Superior temporal gyrus (tissue), 1 donor: ENCODE measurements around the gene ECEL1.
"Not testable (repeated sequence)": the region's sequence is repeated elsewhere in the genome, so short reads cannot be mapped to it uniquely, and the experiment has no call there.

Experiments used
- DNase-seq: peaks from one replicate; pipeline ENCODE4 v3.0.0-alpha.2; 2016; ENCODE audit errors: extremely low spot score

Gene ECEL1, protein sequence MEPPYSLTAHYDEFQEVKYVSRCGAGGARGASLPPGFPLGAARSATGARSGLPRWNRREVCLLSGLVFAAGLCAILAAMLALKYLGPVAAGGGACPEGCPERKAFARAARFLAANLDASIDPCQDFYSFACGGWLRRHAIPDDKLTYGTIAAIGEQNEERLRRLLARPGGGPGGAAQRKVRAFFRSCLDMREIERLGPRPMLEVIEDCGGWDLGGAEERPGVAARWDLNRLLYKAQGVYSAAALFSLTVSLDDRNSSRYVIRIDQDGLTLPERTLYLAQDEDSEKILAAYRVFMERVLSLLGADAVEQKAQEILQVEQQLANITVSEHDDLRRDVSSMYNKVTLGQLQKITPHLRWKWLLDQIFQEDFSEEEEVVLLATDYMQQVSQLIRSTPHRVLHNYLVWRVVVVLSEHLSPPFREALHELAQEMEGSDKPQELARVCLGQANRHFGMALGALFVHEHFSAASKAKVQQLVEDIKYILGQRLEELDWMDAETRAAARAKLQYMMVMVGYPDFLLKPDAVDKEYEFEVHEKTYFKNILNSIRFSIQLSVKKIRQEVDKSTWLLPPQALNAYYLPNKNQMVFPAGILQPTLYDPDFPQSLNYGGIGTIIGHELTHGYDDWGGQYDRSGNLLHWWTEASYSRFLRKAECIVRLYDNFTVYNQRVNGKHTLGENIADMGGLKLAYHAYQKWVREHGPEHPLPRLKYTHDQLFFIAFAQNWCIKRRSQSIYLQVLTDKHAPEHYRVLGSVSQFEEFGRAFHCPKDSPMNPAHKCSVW

DNA sequence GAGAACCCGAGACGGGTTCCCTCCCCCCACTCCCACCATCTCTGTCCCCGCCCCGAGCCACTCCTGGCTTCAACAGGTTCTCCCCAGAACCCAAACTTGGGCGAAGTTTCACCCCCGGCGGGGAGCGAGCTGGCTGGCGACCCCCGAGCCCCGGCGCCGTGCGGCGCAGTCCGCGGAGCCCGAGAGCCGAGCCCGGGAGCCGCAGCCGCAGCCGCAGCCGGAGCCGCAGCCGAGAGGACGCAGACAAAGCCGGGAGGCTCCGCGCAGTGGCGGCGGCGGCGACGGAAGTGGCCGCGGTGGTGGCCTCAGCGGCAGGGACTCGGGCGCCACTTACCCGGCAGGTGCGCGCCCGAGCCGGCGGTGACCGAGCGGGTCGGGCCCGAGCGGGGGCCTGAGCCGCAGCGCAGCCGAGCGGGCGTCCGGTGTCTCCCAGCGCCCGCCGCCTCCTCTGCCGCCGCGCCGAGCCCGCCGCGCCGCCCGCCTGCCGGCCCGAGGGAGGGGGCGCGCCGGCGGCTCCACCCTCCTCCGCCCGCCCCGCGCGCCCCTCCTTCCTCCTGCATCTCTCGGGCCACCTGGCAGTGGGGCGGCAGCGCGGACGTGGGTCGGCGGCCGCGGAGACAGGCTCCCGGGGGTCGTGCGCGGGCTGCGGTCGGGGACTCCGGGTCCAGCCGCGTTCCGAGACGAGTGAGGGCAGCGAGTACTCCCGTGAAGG lies at the start of gene ECEL1:
TSS of gene ECEL1 (minus strand) at position 450 of the 712 bp plus-strand sequence. CDS start 1,181 bp downstream, outside the sequence.
- no peak for DNase-seq

DNA sequence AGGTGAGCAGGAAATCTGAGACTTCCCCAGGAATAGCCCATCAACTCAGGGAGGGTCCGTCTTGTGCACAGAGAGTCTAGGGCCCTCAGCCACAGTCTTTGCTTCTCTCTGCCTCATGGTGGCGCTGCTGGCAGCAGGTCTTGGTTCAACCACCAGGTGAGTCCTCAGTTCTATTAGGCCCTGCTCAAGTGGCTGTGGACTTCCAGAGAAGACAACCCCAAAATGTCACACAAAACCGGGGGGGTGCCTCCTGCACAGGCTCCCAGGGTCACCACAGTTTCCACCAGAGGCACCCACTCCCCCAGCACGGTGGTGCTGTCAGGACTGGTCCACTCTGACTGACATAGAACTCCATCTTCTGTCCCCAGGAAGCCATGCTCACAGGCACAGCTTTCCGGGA lies 49.4 kb upstream of the ECEL1 start:
- DNase-seq = no peak

DNA sequence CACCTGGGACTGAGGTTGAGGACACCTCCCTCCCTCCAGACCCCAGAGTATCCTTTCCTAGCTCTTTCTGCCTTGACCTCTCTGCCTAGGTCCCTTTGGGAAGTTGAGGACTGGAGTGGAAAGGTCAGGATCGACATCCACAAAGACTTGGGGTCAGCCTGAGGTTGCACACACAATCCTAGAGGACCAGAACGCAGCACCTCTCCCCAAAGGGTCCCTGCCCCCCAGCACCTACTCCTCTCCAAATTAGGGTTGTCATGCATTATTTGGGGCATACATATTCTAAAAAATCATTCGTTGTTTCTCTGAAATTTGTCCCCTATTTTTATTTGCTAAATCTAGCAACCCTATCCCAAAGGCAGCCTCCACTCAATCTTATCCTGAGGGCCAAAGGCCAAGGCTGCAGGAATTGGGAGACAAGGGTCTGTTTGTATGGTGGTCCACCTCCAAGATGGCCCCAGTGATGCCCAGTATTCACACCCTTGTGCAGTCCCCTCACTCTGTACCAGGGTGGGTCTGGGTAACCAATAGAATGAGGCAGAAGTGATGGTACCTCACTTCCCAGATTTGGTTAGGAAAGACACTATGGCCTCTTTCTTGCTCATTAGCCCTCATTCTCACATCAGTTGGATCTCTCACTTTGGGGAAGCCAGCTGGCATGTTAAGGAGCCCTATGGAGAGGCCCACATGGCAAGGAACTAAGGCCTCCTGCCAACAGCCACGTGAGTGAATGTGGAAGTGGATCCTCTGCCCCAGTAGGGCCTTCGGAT lies 48.3 kb upstream of the ECEL1 start:
- DNase-seq = no peak

DNA sequence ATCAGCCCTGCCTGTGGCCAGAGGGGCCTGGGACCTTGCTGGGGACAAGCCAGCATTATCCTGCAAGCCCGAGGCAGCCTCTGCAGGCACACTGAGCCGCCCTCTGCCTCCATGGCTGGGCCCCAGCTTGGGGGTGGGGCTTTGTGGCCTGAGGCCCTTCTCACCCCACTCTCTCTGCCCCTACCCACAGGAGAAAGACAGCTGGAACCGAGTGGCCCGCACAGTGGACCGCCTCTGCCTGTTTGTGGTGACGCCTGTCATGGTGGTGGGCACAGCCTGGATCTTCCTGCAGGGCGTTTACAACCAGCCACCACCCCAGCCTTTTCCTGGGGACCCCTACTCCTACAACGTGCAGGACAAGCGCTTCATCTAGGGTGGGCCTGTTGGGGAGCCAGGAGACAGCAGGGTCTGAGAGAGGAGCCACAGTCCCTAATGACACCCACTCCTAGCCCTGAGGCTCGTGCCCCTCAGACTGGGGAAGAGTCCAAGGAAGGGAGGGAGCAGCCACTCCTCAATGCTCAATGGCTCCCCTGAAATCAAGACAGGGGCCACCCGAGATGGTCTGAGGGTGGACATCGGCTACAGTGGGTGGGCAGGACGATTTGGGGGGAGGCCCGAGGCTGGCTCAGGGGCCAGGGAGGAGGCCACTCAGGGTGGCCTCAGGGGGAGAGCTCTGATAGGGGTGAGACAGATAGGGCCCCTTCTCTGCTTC lies 47.5 kb upstream of the ECEL1 start:
- DNase-seq = no peak

DNA sequence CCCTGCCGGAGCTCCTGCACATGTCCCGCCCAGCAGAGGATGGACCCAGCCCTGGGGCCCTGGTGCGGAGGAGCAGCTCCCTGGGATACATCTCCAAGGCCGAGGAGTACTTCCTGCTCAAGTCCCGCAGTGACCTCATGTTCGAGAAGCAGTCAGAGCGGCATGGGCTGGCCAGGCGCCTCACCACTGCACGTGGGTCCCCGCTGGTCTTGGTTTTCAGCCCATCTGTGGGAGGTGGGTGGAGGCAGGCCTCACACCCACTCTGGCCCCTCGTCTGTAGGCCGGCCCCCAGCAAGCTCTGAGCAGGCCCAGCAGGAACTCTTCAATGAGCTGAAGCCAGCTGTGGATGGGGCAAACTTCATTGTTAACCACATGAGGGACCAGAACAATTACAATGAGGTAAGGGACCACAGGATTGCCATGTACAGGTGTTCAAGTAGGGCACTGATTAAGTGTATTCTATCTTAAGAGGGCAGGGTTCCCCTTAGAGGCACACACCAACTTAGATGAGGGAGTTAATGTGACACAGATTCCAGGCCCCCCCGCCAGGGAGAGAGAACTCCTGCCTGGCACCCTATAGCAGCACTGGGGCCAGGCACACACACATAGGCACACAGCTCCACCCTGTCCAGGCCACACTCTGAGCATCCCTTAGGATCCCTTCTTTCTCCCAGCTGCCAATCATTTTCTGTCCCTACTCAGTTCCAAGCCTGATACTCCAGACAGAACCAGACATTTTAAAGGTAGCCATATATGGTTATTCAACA lies 46.5 kb upstream of the ECEL1 start:
- DNase-seq = no peak

DNA sequence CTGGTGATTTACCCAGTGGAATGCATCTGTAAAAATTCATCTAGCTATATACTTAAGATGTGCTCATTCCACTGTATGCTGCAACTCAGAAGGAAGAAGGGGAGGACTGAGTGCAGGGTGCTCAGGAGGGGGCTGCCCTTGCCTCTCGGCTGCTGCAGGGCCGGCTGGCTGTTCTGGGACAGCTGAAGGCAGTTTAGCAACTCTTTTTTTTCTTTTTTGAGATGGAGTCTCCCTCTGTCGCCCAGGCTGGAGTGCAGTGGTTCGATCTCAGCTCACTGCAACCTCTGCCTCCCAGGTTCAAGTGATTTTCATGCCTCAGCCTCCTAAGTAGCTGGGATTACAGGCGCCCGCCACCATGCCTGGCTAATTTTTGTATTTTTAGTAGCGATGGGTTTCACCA lies 45.2 kb upstream of the ECEL1 start:
- not testable (repeated sequence) for DNase-seq

DNA sequence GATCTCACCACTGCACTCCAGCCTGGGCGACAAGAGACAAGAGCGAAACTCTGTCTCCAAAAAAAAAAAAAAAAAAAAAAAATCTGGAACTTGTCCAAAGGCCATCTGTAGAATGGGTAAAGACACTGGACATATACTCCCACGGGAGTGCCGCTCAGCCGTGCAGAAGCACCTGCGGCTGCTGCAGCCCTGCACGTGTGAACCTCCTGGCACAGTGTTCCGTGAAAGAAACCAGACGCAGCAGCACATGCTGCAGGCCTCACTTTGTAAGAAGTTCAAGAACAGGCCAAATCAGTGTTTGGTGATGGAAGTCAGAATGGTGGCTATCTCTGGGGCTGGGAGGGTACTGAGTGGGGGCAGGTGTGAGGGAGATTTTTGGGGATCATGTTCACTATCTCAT lies 44.8 kb upstream of the ECEL1 start:
- DNase-seq = no peak

DNA sequence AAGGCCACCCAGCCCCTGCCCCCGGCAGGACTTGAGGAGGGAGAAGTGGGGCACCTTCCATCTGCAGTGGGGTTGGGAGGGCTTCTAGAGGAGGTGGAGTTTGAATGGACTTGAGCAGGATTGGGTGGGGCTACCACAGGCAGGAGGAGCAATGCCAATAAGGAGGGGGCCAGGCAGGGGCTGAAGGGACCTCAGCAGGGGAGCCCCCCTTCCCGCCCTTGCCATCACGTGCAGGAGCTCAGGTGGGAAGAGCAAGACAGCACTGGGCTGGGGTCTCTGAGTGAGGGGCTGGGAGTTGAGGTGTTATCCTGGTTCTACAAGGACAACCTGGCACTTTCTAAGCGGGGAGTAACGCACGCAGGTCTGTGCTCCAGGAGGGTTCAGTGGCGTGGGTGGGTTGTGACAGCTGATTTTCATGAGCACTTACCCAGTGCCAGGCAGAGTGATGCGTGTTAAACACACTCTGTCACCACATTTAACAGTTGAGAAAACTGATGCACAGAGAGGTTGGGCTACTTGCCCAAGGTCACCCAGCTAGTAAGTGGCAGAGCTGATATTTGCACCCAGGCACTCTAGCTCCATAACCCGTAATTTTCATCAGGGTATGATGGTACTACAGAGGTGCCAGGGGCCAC lies 43.1 kb upstream of the ECEL1 start:
- DNase-seq = no peak

DNA sequence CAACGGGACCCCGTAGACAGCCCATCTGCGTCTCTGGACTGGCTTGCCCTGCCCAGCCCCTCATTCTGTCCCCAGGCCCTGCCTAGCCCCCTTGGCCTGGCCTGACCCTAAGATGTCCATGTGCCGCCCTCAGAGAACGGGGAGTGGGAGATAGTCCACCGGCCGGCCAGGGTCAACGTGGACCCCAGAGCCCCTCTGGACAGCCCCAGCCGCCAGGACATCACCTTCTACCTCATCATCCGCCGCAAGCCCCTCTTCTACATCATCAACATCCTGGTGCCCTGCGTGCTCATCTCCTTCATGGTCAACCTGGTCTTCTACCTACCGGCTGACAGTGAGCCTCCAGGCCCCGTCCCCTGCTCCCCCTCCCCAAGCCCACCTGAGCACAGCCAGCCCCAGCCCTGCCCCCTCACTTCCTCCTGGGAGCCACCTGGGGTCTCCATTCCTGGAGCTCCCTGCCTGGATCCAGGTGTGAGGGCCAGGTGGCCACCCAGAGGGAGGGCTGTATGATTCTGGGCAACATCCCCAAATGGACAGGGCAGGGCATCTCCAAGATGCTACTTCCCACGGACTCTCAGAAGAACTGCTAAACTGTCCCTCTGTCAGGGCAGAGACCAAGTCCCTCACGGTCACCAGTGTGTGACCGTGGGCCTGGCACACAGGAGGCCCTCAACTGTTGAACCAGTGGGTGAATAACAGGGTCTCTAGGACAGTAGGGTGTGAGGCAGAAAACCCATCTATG lies 42.3 kb upstream of the ECEL1 start:
- DNase-seq = no peak

DNA sequence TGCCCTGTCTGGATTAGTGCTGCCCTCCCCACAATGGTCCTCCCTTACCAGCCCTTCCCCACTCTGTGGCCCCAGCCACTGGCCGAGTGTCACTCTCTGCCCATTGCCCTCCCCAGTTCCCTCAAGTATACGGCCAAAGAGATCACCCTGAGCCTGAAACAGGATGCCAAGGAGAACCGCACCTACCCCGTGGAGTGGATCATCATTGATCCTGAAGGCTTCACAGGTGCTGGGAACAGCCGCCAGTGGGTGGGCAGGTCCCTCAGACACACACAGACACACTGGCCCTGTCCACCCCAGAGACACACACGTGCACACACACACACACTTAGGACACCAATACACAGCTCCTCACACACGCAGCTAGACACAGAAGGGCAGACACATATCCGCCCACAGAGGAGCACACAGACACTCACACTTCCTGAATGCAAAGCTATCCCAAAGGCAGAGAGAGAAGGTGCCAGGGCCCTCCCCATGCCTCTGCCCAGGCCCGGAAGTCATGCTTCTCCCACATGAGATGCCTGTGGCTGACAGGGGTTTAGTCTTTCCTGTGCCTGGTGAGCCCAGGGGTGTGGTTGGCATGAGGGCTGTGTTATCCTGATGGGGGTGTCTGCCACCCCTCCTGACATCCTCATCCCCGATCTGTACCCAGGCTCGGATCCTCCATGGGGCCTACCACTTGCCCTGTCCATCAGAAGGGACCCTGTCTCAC lies 41.3 kb upstream of the ECEL1 start:
- DNase-seq = no peak

DNA sequence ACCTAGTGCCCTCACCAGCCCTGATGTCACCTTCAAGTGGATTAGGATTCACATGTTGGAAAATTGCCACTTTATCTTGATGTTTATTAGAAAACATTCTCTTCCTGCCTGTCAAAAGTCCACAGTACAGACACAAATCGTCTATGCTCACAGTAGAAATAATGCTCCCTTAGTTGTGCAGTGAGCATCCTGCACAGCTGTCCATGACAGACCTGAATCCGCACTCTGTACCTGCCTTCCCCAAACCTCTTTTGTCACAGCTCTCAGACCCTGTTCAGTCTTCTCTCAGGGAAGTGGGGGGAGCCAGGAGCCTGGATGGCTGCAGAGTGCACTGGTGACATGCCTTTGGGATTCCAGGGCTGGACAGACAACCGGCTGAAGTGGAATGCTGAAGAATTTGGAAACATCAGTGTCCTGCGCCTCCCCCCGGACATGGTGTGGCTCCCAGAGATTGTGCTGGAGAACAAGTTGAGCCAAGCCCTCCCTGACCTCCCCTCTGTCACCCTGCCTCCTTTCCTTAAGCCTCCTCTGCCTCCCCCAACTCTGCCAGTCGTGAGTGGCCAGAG lies 40.4 kb upstream of the ECEL1 start:
- no peak for DNase-seq

DNA sequence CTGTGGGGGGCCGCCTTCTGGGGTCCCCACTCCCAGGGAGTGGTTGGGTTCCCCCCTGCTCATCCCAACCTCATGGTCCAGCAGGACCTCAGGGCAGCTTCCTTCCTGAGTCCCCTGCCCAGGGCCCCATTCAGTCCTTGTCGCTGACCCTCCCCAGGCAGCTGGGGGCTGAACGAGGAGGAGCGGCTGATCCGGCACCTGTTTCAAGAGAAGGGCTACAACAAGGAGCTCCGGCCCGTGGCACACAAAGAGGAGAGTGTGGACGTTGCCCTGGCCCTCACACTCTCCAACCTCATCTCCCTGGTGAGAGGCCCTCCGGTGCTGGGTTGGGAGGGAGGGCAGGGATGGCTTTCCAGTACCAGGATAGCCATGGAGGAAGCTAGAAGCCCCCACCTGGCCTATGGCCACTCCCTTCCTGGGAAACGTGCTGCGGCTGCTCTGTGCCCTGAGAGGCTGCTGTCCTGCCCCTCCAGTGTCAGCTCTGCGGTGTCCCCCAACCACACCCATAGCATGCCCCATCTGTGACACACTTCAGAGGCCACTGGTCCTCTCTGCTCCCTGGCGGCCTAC lies 38.8 kb upstream of the ECEL1 start:
- no peak for DNase-seq

DNA sequence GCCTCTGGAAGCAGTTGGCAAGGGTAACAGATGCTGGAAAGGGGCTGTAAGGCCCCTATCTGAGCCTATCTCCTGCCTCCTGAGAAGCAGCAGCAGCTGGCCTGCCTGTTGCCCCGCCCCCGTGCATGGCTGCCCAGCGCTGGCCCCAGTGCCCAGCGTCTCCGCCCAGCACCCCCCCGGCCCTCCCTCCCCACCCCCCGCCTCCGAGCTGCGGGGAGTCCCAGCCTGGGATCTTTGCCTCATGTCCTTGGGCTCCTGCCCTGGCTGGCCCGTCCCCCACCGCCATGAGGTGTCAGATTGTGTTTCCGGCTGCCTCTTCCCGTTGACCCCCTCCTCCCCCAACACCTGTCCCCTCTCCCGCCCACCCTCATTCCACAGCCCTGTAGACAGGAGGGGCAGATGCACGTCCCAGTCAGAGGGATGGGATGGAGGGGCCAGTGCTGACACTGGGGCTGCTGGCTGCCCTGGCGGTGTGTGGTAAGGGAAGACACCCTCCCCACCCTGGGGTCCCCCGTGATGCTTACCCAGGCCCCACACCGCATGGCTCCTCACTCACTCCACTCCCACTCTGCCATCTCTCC lies 38.2 kb upstream of the ECEL1 start, which contains the start of gene CHRND:
TSS of gene CHRND (plus strand) at position 370 of the 581 bp plus-strand sequence. CDS start at position 426, 56 bp downstream.
- no peak for DNase-seq

DNA sequence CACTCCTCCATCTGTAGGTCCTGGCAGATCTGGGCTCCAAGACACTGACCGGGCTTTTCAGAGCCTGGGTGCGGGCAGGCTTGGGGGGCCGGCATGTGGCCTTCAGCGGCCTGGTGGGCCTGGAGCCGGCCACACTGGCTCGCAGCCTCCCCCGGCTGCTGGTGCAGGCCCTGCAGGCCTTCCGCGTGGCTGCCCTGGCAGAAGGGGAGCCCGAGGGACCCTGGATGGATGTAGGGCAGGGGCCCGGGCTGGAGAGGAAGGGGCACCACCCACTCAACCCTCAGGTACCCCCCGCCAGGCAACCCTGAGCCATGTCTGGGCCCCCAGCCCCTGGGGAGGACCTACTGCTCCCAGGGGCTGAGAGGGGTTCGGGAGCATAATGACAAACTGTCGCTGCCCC lies 37.6 kb upstream of the ECEL1 start:
- no peak for DNase-seq

DNA sequence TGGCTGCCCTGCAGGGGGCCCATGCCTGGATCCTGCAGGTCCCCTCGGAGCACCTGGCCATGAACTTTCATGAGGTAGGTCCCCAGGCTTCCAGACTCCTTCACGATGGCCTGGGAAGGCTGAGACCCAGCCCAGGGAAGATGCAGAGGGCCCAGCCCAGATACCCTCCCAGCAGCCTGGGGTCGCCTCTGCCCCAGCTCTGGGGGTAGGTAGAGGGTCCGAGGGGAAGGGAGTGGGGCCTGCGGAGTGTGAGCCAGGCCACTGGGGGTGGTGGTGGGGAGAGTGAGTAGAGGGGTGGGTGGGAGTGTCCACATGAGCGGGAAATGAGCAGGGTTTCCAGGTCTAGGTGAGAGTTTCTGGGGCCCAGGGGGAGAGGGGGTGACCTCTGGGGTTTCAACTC lies 37.1 kb upstream of the ECEL1 start:
- DNase-seq = no peak

DNA sequence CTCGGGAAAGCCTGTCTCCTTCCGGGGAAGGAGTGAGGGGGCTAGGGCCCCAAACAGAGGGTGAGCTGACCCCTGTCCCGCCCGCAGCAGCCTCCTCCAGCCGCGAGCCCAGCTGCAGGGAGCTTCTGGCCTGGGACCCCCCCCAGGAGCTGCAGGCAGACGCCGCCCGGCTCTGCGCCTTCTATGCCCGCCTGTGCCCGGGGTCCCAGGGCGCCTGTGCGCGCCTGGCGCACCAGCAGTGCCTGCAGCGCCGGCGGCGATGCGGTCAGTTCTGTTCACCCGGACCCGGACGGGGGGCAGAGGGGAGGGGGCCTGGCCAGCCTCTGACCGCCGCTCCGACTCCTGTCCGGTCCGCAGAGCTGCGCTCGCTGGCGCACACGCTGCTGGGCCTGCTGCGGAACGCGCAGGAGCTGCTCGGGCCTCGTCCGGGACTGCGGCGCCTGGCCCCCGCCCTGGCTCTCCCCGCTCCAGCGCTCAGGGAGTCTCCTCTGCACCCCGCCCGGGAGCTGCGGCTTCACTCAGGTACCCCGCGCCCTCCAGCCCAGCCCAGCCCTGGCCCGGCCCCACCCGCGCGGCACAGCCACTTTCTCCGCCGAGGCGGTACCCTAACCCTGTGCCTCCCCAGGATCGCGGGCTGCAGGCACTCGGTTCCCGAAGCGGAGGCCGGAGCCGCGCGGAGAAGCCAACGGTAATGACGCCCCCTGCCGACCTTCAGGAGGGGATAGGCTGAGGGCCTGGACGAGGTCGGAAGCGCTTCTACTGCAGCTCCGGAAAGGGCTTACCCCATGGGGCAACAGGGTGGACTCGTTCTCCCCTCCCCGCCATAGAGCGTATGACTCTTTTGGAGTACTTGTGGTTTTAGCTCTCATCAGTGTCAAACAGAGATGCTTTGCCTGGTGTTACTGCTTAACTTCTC lies 36.3 kb upstream of the ECEL1 start:
- peak; percentile 29 for DNase-seq
